ENCODE measurements around the gene KBTBD4.

Gene KBTBD4

GRCh38 chr11:47523490-47524225, 55.1 kb downstream of the KBTBD4 start:
- DNase-seq, result peak; percentile 66
